ENCODE results near the gene SYCN. TPM values are rescaled to one million over a fixed set of nuclear protein-coding genes. Genes with fewer than 3 reads are reported as not detected.

Gene SYCN
- total and polyA plus RNA-seq, 4 donors = 0.18 TPM; not detected in 3

DNA sequence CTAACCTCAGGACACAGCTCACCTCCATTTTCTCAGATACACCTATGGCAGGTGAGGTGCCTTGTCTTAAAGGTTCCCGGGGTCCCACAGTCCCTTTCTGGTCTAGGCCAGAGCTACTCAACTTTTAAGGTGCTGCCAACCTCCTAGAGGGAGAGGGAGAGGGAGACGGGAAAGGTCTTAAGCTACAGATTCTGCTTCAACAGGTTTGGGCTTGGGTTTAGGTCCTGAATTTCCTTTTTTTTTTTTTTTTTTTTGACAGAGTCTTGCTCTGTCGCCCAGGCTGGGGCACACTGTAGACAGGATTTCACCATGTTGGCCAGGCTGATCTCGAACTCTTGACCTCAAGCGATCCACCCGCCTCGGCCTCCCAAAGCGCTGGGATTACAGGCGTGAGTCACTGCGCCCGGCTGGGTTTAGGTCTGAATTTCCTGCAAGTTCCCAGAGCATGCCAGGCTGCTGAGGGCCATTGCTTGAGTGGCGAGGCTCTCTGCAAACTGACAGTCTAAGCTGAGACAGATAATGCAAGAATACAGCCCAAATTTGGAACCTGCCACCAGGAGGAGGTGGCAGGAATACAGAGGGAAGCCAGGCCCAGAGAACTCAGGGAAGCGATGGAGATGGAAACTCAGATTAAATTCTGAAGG is 7.8 kb upstream of the SYCN start:
- Histone ChIP-seq H3K9ac (ENCODE audit: insufficient read depth in 1 of 2, low read length in 2 of 2) (no peak overlapping the region), H3K9me3 (ENCODE audit: control insufficient read depth in 4 of 4, insufficient read depth in 3 of 4, low read length in 3 of 4) (peaks cover 0 to 3% (median under 1%) of the 10 kb centered on the region in 4 donors), H3K36me3 (ENCODE audit: control insufficient read depth in 4 of 4, insufficient read depth in 4 of 4, low read length in 4 of 4) (no peaks in the 10 kb centered on the region), H3K4me3 (no peak overlapping the region), H3K27me3 (ENCODE audit: control insufficient read depth in 3 of 3, insufficient read depth in 3 of 3, low read length in 2 of 3) (no peaks in the 10 kb centered on the region), H3K4me1 (ENCODE audit: control insufficient read depth in 5 of 5, insufficient read depth in 5 of 5, low read length in 5 of 5) (no peaks in the 10 kb centered on the region), H3K27ac (ENCODE audit: low read depth in 1 of 2, low read length in 1 of 2) (no peak overlapping the region)
- DNase-seq (no peak), ATAC-seq (ENCODE audit: insufficient read depth, low FRiP score) (no peak)
- TF ChIP-seq, protein P1, sequence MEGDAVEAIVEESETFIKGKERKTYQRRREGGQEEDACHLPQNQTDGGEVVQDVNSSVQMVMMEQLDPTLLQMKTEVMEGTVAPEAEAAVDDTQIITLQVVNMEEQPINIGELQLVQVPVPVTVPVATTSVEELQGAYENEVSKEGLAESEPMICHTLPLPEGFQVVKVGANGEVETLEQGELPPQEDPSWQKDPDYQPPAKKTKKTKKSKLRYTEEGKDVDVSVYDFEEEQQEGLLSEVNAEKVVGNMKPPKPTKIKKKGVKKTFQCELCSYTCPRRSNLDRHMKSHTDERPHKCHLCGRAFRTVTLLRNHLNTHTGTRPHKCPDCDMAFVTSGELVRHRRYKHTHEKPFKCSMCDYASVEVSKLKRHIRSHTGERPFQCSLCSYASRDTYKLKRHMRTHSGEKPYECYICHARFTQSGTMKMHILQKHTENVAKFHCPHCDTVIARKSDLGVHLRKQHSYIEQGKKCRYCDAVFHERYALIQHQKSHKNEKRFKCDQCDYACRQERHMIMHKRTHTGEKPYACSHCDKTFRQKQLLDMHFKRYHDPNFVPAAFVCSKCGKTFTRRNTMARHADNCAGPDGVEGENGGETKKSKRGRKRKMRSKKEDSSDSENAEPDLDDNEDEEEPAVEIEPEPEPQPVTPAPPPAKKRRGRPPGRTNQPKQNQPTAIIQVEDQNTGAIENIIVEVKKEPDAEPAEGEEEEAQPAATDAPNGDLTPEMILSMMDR (IDR thresholded peaks at IDR 0.05; ENCODE audit: control extremely low read depth, extremely low read depth) = no peak
- WGBS, 2 donors = 72 to 84% methylated on average over 13 of the region's 13 CpGs

DNA sequence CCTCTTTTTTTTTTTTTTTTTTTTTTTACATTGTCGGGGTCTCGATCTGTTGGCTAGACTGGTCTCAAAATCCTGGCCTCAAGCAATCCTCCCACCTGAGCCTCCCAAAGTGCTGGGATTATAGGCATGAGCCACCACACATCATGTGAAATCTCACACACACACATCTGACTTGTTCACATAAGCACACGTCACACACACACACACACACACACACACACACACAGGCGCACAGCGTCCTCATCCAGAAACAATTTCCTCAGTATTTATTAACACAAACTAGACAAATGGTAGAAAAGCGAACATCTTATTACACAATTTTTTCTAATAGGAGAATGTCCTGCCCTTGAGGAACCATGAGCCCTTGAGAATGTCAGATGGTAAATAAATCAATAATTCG is 5.1 kb upstream of the SYCN start:
- Histone ChIP-seq H3K36me3 (ENCODE audit: control insufficient read depth in 4 of 4, insufficient read depth in 4 of 4, low read length in 4 of 4) (no peaks in the 10 kb centered on the region), H3K4me3 (no peak overlapping the region), H3K27ac (ENCODE audit: low read depth in 1 of 2, low read length in 1 of 2) (no peak overlapping the region), H3K9me3 (ENCODE audit: control insufficient read depth in 4 of 4, insufficient read depth in 3 of 4, low read length in 3 of 4) (no peaks in the 10 kb centered on the region), H3K27me3 (ENCODE audit: control insufficient read depth in 3 of 3, insufficient read depth in 3 of 3, low read length in 2 of 3) (peaks cover 0 to 4% (median 4%) of the 10 kb centered on the region in 3 donors), H3K4me1 (ENCODE audit: control insufficient read depth in 5 of 5, insufficient read depth in 5 of 5, low read length in 5 of 5) (no peaks in the 10 kb centered on the region), H3K9ac (ENCODE audit: insufficient read depth in 1 of 2, low read length in 2 of 2) (no peak overlapping the region)
- no peak for ATAC-seq (ENCODE audit: insufficient read depth, low FRiP score)
- 71 to 79% methylated on average over 7 of the region's 7 CpGs for WGBS, 2 donors
- DNase-seq = no peak
- TF ChIP-seq, protein P1 (IDR thresholded peaks at IDR 0.05; ENCODE audit: control extremely low read depth, extremely low read depth) = no peak

DNA sequence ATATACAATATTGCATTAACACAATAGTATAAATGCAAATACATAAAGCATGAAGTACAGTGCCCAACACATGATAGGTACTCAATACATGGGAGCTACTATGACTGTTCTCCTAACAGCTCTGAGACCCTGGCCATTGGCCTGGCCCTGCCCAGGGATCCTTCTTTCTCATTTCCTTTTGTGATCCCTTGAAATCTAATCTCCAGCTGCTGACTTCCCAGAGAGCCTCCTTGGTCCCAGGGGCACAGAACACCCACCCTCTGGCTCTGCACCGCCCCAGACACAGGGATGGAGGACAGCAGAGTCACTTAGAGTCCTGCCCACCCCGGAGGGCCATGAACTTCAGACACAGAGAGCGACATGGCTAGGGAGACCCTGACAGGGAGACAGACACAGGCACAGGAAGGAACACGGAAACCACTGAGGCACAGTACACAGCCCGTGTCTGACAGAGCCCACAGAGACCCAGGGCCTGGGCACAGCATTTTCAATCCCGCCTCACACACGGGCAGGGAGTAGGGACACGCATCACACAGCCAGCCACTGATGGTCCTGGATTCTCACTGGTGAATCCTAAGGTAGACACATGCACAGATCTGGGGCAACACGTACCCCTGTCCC is 4.2 kb upstream of the SYCN start:
- Histone ChIP-seq H3K27ac (ENCODE audit: low read depth in 1 of 2, low read length in 1 of 2) (no peak overlapping the region), H3K9me3 (ENCODE audit: control insufficient read depth in 4 of 4, insufficient read depth in 3 of 4, low read length in 3 of 4) (no peaks in the 10 kb centered on the region), H3K4me1 (ENCODE audit: control insufficient read depth in 5 of 5, insufficient read depth in 5 of 5, low read length in 5 of 5) (no peaks in the 10 kb centered on the region), H3K9ac (ENCODE audit: insufficient read depth in 1 of 2, low read length in 2 of 2) (no peak overlapping the region), H3K27me3 (ENCODE audit: control insufficient read depth in 3 of 3, insufficient read depth in 3 of 3, low read length in 2 of 3) (peaks cover 0 to 6% (median 5%) of the 10 kb centered on the region in 3 donors), H3K4me3 (no peak overlapping the region), H3K36me3 (ENCODE audit: control insufficient read depth in 4 of 4, insufficient read depth in 4 of 4, low read length in 4 of 4) (no peaks in the 10 kb centered on the region)
- 72 to 84% methylated on average over 9 of the region's 9 CpGs for WGBS, 2 donors
- DNase-seq (no peak), ATAC-seq (ENCODE audit: insufficient read depth, low FRiP score) (no peak)
- TF ChIP-seq, protein P1 (IDR thresholded peaks at IDR 0.05; ENCODE audit: control extremely low read depth, extremely low read depth) = no peak

All from lung (tissue), 12 donors.